ENCODE data around the gene RELT.

RELT gene

GRCh38 chr11:73372375-73372993, 3.7 kb upstream of the RELT start:
- H3K4me1 Mint-ChIP-seq (ENCODE audit: low read depth in 2 of 2): peaks cover 9 to 18% of the 10 kb centered on the region in 2 donors
- no peak for DNase-seq
- no peak overlapping the region for H3K27ac Mint-ChIP-seq

GRCh38 chr11:73374151-73374550, 2.0 kb upstream of the RELT start:
- Mint-ChIP-seq H3K9me3 (no peaks in the 10 kb centered on the region), H3K4me1 (ENCODE audit: low read depth in 2 of 2) (peaks cover 22 to 29% of the 10 kb centered on the region in 2 donors), H3K27me3 (no peaks in the 10 kb centered on the region), H3K36me3 (ENCODE audit: insufficient read depth) (peaks cover 35% of the 10 kb centered on the region), H3K4me3 (no peak overlapping the region), H3K27ac (no peak overlapping the region)
- ATAC-seq (replicated peaks): no peak
- DNase-seq: no peak

More at GRCh38 chr11:73372375-73372993, 3.7 kb upstream of the RELT start:
- H3K27me3 Mint-ChIP-seq: no peaks in the 10 kb centered on the region
- no peaks in the 10 kb centered on the region for H3K9me3 Mint-ChIP-seq
- H3K4me3 Mint-ChIP-seq: no peak overlapping the region
- H3K36me3 Mint-ChIP-seq (ENCODE audit: insufficient read depth): peaks cover 18% of the 10 kb centered on the region
- no peak for ATAC-seq (replicated peaks)

GRCh38 chr11:73375830-73376159, 404 bp upstream of the RELT start:
- Mint-ChIP-seq H3K27ac (peak overlapping the region; percentile 89 to 94), H3K36me3 (ENCODE audit: insufficient read depth) (peaks cover 47% of the 10 kb centered on the region), H3K4me3 (peak overlapping the region; percentile 76 to 82), H3K4me1 (ENCODE audit: low read depth in 2 of 2) (peaks cover 23 to 40% of the 10 kb centered on the region in 2 donors), H3K27me3 (no peaks in the 10 kb centered on the region), H3K9me3 (no peaks in the 10 kb centered on the region)
- no peak for DNase-seq
- no peak for ATAC-seq (replicated peaks)

- peak; percentile 59 for ATAC-seq (replicated peaks)
- Mint-ChIP-seq H3K4me3 (peak overlapping the region; percentile 76 to 82), H3K4me1 (ENCODE audit: low read depth in 2 of 2) (peaks cover 31 to 47% of the 10 kb centered on the region in 2 donors), H3K36me3 (ENCODE audit: insufficient read depth) (peaks cover 59% of the 10 kb centered on the region), H3K9me3 (no peaks in the 10 kb centered on the region), H3K27me3 (no peaks in the 10 kb centered on the region), H3K27ac (peak overlapping the region; percentile 89 to 94)
- peak; percentile 69 to 74 (median 74) for DNase-seq
These were observed 817 bp downstream of the RELT start for GRCh38 chr11:73376803-73377629.

- no peaks in the 10 kb centered on the region for H3K27me3 Mint-ChIP-seq
- peak overlapping the region in 1 of 2 donors; percentile 76 for H3K4me3 Mint-ChIP-seq
- ATAC-seq (replicated peaks) (no peak), DNase-seq (no peak)
- H3K36me3 Mint-ChIP-seq (ENCODE audit: insufficient read depth): peaks cover 80% of the 10 kb centered on the region
- peak overlapping the region; percentile 20 to 89 for H3K27ac Mint-ChIP-seq
- peaks cover 49 to 67% of the 10 kb centered on the region in 2 donors for H3K4me1 Mint-ChIP-seq (ENCODE audit: low read depth in 2 of 2)
- no peaks in the 10 kb centered on the region for H3K9me3 Mint-ChIP-seq
These were observed 3.1 kb downstream of the RELT start for GRCh38 chr11:73379189-73379880.

GRCh38 chr11:73380331-73380730, 4.1 kb downstream of the RELT start:
- H3K27ac Mint-ChIP-seq: peak overlapping the region; percentile 77 to 89
- no peak for DNase-seq
- peaks cover 58 to 75% of the 10 kb centered on the region in 2 donors for H3K4me1 Mint-ChIP-seq (ENCODE audit: low read depth in 2 of 2)
- no peak overlapping the region for H3K4me3 Mint-ChIP-seq
- H3K9me3 Mint-ChIP-seq: no peaks in the 10 kb centered on the region
- H3K27me3 Mint-ChIP-seq: no peaks in the 10 kb centered on the region
- ATAC-seq (replicated peaks): no peak
- H3K36me3 Mint-ChIP-seq (ENCODE audit: insufficient read depth): peaks cover 88% of the 10 kb centered on the region

GRCh38 chr11:73380897-73381410, 4.8 kb downstream of the RELT start:
- H3K36me3 Mint-ChIP-seq (ENCODE audit: insufficient read depth): peaks cover 92% of the 10 kb centered on the region
- ATAC-seq (replicated peaks): no peak
- peaks cover 59 to 71% of the 10 kb centered on the region in 2 donors for H3K4me1 Mint-ChIP-seq (ENCODE audit: low read depth in 2 of 2)
- H3K9me3 Mint-ChIP-seq: no peaks in the 10 kb centered on the region
- peak overlapping the region; percentile 77 to 89 for H3K27ac Mint-ChIP-seq
- H3K4me3 Mint-ChIP-seq: peak overlapping the region in 1 of 2 donors; percentile 67
- no peaks in the 10 kb centered on the region for H3K27me3 Mint-ChIP-seq
- DNase-seq: no peak

GRCh38 chr11:73381589-73381988, 5.4 kb downstream of the RELT start:
- H3K4me1 Mint-ChIP-seq (ENCODE audit: low read depth in 2 of 2): peaks cover 63 to 73% of the 10 kb centered on the region in 2 donors
- no peaks in the 10 kb centered on the region for H3K9me3 Mint-ChIP-seq
- DNase-seq (no peak), ATAC-seq (replicated peaks) (no peak)
- H3K27ac Mint-ChIP-seq: peak overlapping the region in 1 of 2 donors; percentile 89
- H3K27me3 Mint-ChIP-seq: no peaks in the 10 kb centered on the region
- peaks cover 92% of the 10 kb centered on the region for H3K36me3 Mint-ChIP-seq (ENCODE audit: insufficient read depth)
- peak overlapping the region in 1 of 2 donors; percentile 67 for H3K4me3 Mint-ChIP-seq

- no peak for ATAC-seq (replicated peaks)
- Mint-ChIP-seq H3K4me3 (peak overlapping the region; percentile 12 to 77), H3K36me3 (ENCODE audit: insufficient read depth) (peaks cover 92% of the 10 kb centered on the region), H3K27ac (peak overlapping the region; percentile 79 to 89), H3K4me1 (ENCODE audit: low read depth in 2 of 2) (peaks cover 62 to 74% of the 10 kb centered on the region in 2 donors), H3K27me3 (no peaks in the 10 kb centered on the region), H3K9me3 (no peaks in the 10 kb centered on the region)
- DNase-seq: no peak
These were observed 6.0 kb downstream of the RELT start for GRCh38 chr11:73382183-73382582.

GRCh38 chr11:73382747-73383146, 6.5 kb downstream of the RELT start:
- Mint-ChIP-seq H3K4me1 (ENCODE audit: low read depth in 2 of 2) (peaks cover 62 to 72% of the 10 kb centered on the region in 2 donors), H3K27ac (peak overlapping the region; percentile 79 to 89), H3K36me3 (ENCODE audit: insufficient read depth) (peaks cover 91% of the 10 kb centered on the region), H3K27me3 (no peaks in the 10 kb centered on the region), H3K4me3 (peak overlapping the region in 1 of 2 donors; percentile 77), H3K9me3 (no peaks in the 10 kb centered on the region)
- DNase-seq (no peak), ATAC-seq (replicated peaks) (no peak)

- H3K27me3 Mint-ChIP-seq: no peaks in the 10 kb centered on the region
- H3K27ac Mint-ChIP-seq: peak overlapping the region; percentile 79 to 89
- H3K9me3 Mint-ChIP-seq: no peaks in the 10 kb centered on the region
- H3K4me1 Mint-ChIP-seq (ENCODE audit: low read depth in 2 of 2): peaks cover 60 to 72% of the 10 kb centered on the region in 2 donors
- DNase-seq: no peak
- no peak for ATAC-seq (replicated peaks)
- peaks cover 91% of the 10 kb centered on the region for H3K36me3 Mint-ChIP-seq (ENCODE audit: insufficient read depth)
- H3K4me3 Mint-ChIP-seq: peak overlapping the region; percentile 22 to 77
These were observed 7.3 kb downstream of the RELT start for GRCh38 chr11:73383249-73384124.

- H3K36me3 Mint-ChIP-seq (ENCODE audit: insufficient read depth): peaks cover 90% of the 10 kb centered on the region
- peak overlapping the region; percentile 22 to 77 for H3K4me3 Mint-ChIP-seq
- H3K4me1 Mint-ChIP-seq (ENCODE audit: low read depth in 2 of 2): peaks cover 57 to 68% of the 10 kb centered on the region in 2 donors
- H3K27me3 Mint-ChIP-seq: no peaks in the 10 kb centered on the region
- no peaks in the 10 kb centered on the region for H3K9me3 Mint-ChIP-seq
- DNase-seq: no peak
- peak overlapping the region; percentile 64 to 89 for H3K27ac Mint-ChIP-seq
- no peak for ATAC-seq (replicated peaks)
These were observed 7.9 kb downstream of the RELT start for GRCh38 chr11:73384125-73384441.

GRCh38 chr11:73384531-73384871, 8.3 kb downstream of the RELT start:
- H3K9me3 Mint-ChIP-seq: no peaks in the 10 kb centered on the region
- peak overlapping the region; percentile 64 to 89 for H3K27ac Mint-ChIP-seq
- H3K36me3 Mint-ChIP-seq (ENCODE audit: insufficient read depth): peaks cover 92% of the 10 kb centered on the region
- ATAC-seq (replicated peaks): no peak
- no peak for DNase-seq
- peak overlapping the region; percentile 56 to 77 for H3K4me3 Mint-ChIP-seq
- peaks cover 55 to 68% of the 10 kb centered on the region in 2 donors for H3K4me1 Mint-ChIP-seq (ENCODE audit: low read depth in 2 of 2)
- no peaks in the 10 kb centered on the region for H3K27me3 Mint-ChIP-seq

Measured in effector memory CD8-positive, alpha-beta T cell (primary cell).